GM23338 (cell line): ENCODE measurements around the gene GPR162. TPM values are rescaled to one million over a fixed set of nuclear protein-coding genes. Genes with fewer than 3 reads are reported as not detected.

Experiments used
- ATAC-seq: fragments of 200-7000 bp; cut with Tn5 transposase; 3 replicates; pipeline ENCODE4 v1.9.1; 2020
- DNase-seq: peaks from one replicate; pipeline ENCODE4 v3.0.0-alpha.2; 2015; ENCODE audit warnings: low spot score
- H2AFZ ChIP-seq: fragments of 200-600 bp; sonication (generic); 2 replicates; pipeline ENCODE4 v1.8.0; 2016; ENCODE audit warnings: antibody characterized with exemption, mild to moderate bottlenecking, moderate library complexity
- H3F3A ChIP-seq: fragments of 200-600 bp; sonication (generic); replicated peaks from 2 replicates; pipeline ENCODE4 v1.8.0; 2017; ENCODE audit warnings: antibody characterized with exemption, mixed run types, low read depth
- H3K27ac ChIP-seq: fragments of 200-600 bp; sonication (generic); 2 replicates; pipeline ENCODE4 v1.6.1; 2016; ENCODE audit warnings: low read depth
- H3K27me3 ChIP-seq: fragments of 200-600 bp; sonication (generic); 2 replicates; pipeline ENCODE4 v1.8.0; 2016; ENCODE audit warnings: mild to moderate bottlenecking, mixed run types, moderate library complexity; ENCODE audit not compliant: insufficient read depth
- H3K36me3 ChIP-seq: fragments of 200-600 bp; sonication (generic); 2 replicates; pipeline ENCODE4 v1.8.0; 2016; ENCODE audit warnings: mild to moderate bottlenecking; ENCODE audit not compliant: insufficient read depth
- H3K4me1 ChIP-seq: fragments of 200-600 bp; sonication (generic); 2 replicates; pipeline ENCODE4 v1.8.0; 2016; ENCODE audit warnings: mild to moderate bottlenecking, moderate library complexity; ENCODE audit not compliant: insufficient read depth
- H3K4me2 ChIP-seq: fragments of 200-600 bp; sonication (generic); 2 replicates; pipeline ENCODE4 v1.7.1; 2017; ENCODE audit warnings: mixed run types
- H3K4me3 ChIP-seq: fragments of 200-600 bp; sonication (generic); 2 replicates; pipeline ENCODE4 v1.6.1; 2016; ENCODE audit warnings: mixed run types
- H3K79me2 ChIP-seq: fragments of 200-600 bp; sonication (generic); replicated peaks from 2 replicates; pipeline ENCODE4 v1.8.0; 2017; ENCODE audit warnings: mild to moderate bottlenecking; ENCODE audit not compliant: insufficient read depth
- H3K9me2 ChIP-seq: fragments of 200-600 bp; sonication (generic); 2 replicates; pipeline ENCODE4 v1.8.0; 2017; ENCODE audit not compliant: insufficient read depth
- H4K20me1 ChIP-seq: fragments of 200-600 bp; sonication (generic); replicated peaks from 2 replicates; pipeline ENCODE4 v1.8.0; 2017; ENCODE audit warnings: mild to moderate bottlenecking; ENCODE audit not compliant: insufficient read depth
- H3K27ac Mint-ChIP-seq: 2 replicates; pipeline ENCODE4 v1.8.0; 2020; ENCODE audit warnings: inconsistent platforms, mild to moderate bottlenecking, moderate library complexity, mixed read lengths
- H3K27me3 Mint-ChIP-seq: 3 replicates; pipeline ENCODE4 v1.8.0; 2022; ENCODE audit warnings: low read depth, mild to moderate bottlenecking, moderate library complexity, mixed read lengths, inconsistent platforms; ENCODE audit not compliant: insufficient read depth, poor library complexity
- H3K36me3 Mint-ChIP-seq: 3 replicates; pipeline ENCODE4 v1.8.0; 2021; ENCODE audit warnings: low read depth, mild to moderate bottlenecking, inconsistent platforms, moderate library complexity, mixed read lengths
- H3K4me1 Mint-ChIP-seq: 3 replicates; pipeline ENCODE4 v1.8.0; 2020; ENCODE audit warnings: mild to moderate bottlenecking, inconsistent platforms, mixed read lengths
- H3K4me3 Mint-ChIP-seq: 3 replicates; pipeline ENCODE4 v1.8.0; 2021; ENCODE audit warnings: moderate library complexity, mild to moderate bottlenecking, inconsistent platforms, mixed read lengths
- H3K9me3 Mint-ChIP-seq: 3 replicates; pipeline ENCODE4 v1.8.0; 2020; ENCODE audit warnings: moderate library complexity, mild to moderate bottlenecking, inconsistent platforms, mixed read lengths
- CREB1 ChIP-seq: fragments of 250-450 bp; sonication (Bioruptor Pico); IDR thresholded peaks from 2 replicates; pipeline ENCODE4 v1.5.0; 2020; ENCODE audit warnings: low read depth, mild to moderate bottlenecking, moderate library complexity
- JUNB ChIP-seq: IDR thresholded peaks from one replicate; pipeline ENCODE4 v1.6.1; 2016; ENCODE audit warnings: antibody characterized with exemption; ENCODE audit not compliant: unreplicated experiment
- POLR2AphosphoS5 ChIP-seq: IDR thresholded peaks from 2 replicates; pipeline ENCODE4 v1.6.1; 2016; ENCODE audit warnings: antibody characterized with exemption, low read depth
- ZNF114 ChIP-seq: fragments of 250-450 bp; sonication (Bioruptor Pico); IDR thresholded peaks from 2 replicates; pipeline ENCODE4 v1.5.0; 2020; ENCODE audit warnings: mild to moderate bottlenecking, moderate library complexity
- polyA plus RNA-seq: library from polyadenylated mRNA; unstranded; fragments of >200 nt; fragmentation: Nextera tagmentation; extraction: Ambion mirVana; gene quantifications from 2 replicates; pipeline ENCODE4 v1.2.1, GENCODE V29; 2016
- total RNA-seq: library from RNA; depleted of rRNA; stranded (reverse); fragments of >200 nt; shearing (Covaris generic); gene quantifications from 2 replicates; pipeline ENCODE4 v1.2.3, GENCODE V29; 2014
- TF ChIP-seq, protein P1 (sequence below): fragments of 250-450 bp; sonication (Bioruptor Pico); IDR thresholded peaks from 2 replicates; pipeline ENCODE4 v1.5.0; 2020; ENCODE audit warnings: mild to moderate bottlenecking, moderate library complexity
- TF ChIP-seq, protein P2 (sequence below): IDR thresholded peaks from one replicate; pipeline ENCODE4 v1.6.1; 2018; ENCODE audit warnings: antibody characterized with exemption; ENCODE audit not compliant: unreplicated experiment

GPR162 gene
- total and polyA plus RNA-seq, 2 experiments from 2014 or later, result 4.7 to 5.0 TPM

DNA sequence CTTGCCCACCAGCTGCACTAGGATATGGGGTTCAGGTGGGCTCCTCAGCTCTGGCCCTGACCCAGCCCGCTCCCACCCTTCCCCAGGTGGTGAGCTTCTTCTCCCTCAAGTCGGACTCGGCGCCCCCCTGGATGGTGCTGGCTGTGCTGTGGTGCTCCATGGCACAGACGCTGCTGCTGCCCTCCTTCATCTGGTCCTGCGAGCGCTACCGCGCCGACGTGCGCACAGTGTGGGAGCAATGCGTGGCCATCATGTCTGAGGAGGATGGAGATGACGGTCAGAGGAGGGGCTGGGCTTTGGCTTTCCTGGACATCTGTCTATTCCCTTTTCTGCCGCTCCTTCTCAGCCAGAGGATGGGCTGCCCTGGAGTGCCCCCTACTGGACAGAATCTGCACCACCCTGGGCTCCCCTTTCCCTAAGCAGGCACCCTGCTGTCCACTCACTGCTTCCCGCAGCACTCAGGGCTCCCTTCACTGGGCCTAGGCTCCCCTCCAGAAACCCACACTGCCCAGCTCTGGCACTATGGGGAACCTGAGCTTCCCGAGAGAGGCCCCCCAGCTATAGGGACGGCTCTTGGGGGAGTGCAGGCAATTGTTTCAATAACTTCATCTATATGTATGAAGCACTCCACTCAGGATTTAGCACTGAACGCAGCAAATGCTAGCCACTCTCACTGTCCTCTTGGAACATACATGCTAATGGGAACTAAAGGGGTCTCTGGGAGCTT, 3.9 kb downstream of the GPR162 start (continued):
- TF ChIP-seq, protein P1, sequence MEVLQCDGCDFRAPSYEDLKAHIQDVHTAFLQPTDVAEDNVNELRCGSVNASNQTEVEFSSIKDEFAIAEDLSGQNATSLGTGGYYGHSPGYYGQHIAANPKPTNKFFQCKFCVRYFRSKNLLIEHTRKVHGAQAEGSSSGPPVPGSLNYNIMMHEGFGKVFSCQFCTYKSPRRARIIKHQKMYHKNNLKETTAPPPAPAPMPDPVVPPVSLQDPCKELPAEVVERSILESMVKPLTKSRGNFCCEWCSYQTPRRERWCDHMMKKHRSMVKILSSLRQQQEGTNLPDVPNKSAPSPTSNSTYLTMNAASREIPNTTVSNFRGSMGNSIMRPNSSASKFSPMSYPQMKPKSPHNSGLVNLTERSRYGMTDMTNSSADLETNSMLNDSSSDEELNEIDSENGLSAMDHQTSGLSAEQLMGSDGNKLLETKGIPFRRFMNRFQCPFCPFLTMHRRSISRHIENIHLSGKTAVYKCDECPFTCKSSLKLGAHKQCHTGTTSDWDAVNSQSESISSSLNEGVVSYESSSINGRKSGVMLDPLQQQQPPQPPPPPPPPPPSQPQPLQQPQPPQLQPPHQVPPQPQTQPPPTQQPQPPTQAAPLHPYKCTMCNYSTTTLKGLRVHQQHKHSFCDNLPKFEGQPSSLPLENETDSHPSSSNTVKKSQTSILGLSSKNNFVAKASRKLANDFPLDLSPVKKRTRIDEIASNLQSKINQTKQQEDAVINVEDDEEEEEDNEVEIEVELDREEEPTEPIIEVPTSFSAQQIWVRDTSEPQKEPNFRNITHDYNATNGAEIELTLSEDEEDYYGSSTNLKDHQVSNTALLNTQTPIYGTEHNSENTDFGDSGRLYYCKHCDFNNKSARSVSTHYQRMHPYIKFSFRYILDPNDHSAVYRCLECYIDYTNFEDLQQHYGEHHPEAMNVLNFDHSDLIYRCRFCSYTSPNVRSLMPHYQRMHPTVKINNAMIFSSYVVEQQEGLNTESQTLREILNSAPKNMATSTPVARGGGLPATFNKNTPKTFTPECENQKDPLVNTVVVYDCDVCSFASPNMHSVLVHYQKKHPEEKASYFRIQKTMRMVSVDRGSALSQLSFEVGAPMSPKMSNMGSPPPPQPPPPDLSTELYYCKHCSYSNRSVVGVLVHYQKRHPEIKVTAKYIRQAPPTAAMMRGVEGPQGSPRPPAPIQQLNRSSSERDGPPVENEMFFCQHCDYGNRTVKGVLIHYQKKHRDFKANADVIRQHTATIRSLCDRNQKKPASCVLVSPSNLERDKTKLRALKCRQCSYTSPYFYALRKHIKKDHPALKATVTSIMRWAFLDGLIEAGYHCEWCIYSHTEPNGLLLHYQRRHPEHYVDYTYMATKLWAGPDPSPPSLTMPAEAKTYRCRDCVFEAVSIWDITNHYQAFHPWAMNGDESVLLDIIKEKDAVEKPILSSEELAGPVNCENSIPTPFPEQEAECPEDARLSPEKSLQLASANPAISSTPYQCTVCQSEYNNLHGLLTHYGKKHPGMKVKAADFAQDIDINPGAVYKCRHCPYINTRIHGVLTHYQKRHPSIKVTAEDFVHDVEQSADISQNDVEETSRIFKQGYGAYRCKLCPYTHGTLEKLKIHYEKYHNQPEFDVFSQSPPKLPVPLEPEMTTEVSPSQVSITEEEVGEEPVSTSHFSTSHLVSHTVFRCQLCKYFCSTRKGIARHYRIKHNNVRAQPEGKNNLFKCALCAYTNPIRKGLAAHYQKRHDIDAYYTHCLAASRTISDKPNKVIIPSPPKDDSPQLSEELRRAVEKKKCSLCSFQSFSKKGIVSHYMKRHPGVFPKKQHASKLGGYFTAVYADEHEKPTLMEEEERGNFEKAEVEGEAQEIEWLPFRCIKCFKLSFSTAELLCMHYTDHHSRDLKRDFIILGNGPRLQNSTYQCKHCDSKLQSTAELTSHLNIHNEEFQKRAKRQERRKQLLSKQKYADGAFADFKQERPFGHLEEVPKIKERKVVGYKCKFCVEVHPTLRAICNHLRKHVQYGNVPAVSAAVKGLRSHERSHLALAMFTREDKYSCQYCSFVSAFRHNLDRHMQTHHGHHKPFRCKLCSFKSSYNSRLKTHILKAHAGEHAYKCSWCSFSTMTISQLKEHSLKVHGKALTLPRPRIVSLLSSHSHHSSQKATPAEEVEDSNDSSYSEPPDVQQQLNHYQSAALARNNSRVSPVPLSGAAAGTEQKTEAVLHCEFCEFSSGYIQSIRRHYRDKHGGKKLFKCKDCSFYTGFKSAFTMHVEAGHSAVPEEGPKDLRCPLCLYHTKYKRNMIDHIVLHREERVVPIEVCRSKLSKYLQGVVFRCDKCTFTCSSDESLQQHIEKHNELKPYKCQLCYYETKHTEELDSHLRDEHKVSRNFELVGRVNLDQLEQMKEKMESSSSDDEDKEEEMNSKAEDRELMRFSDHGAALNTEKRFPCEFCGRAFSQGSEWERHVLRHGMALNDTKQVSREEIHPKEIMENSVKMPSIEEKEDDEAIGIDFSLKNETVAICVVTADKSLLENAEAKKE (CRISPR knock-in tag), result no peak
- TF ChIP-seq POLR2AphosphoS5, result 0 out of 2 replicates have a peak, but pooled peaks have one; percentile 14

DNA sequence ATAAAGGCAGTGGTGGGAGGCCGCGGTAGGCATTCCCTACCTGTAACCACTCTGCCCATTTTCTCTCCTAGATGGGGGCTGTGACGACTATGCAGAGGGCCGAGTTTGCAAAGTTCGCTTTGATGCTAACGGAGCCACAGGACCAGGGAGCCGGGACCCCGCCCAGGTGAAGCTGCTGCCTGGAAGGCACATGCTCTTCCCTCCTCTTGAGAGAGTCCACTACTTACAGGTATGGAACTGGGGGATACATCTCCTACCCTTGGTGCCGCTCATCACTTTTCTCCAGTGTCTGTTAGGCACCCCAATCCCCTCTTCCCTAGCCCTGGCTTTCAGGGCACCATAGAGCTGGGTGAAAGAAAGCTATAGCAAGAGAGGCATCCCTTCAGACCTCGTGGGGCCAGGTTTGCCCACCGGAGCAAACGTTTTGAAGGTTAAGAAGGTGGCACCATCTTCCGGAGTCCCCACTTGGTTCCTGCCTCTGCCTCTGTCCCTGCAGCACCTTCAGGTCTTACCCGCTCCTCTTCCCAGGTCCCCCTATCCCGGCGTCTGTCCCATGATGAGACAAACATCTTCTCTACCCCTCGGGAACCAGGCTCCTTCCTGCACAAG, 4.6 kb downstream of the GPR162 start:
- Histone ChIP-seq H2AFZ (no peak overlapping the region), H3K4me1 (peaks cover 40% of the 10 kb centered on the region), H3K9me2 (no peaks in the 10 kb centered on the region), H3K27me3 (peaks cover 46% of the 10 kb centered on the region), H3K79me2 (peaks cover 9% of the 10 kb centered on the region), H3K4me2 (peak overlapping the region; percentile 88; the same call in 1 of the 2 replicates), H3K36me3 (0 out of 2 replicates have a peak, but pooled peaks cover 3% of the 10 kb centered on the region), H3F3A (peaks cover 17% of the 10 kb centered on the region), H3K27ac (no peak overlapping the region), H3K4me3 (no peak overlapping the region), H4K20me1 (no peaks in the 10 kb centered on the region)
- Mint-ChIP-seq H3K4me1 (peaks cover 53% of the 10 kb centered on the region), H3K36me3 (peaks cover 21% of the 10 kb centered on the region), H3K27me3 (peaks cover 23% of the 10 kb centered on the region), H3K9me3 (no peaks in the 10 kb centered on the region), H3K4me3 (no peak overlapping the region; the same call in 2 of the 3 replicates), H3K27ac (no peak overlapping the region)
- DNase-seq (no peak), ATAC-seq (no peak)
- TF ChIP-seq JUNB (no peak), CREB1 (CRISPR knock-in tag) (no peak), ZNF114 (no peak), POLR2AphosphoS5 (no peak)
- TF ChIP-seq, protein P2, sequence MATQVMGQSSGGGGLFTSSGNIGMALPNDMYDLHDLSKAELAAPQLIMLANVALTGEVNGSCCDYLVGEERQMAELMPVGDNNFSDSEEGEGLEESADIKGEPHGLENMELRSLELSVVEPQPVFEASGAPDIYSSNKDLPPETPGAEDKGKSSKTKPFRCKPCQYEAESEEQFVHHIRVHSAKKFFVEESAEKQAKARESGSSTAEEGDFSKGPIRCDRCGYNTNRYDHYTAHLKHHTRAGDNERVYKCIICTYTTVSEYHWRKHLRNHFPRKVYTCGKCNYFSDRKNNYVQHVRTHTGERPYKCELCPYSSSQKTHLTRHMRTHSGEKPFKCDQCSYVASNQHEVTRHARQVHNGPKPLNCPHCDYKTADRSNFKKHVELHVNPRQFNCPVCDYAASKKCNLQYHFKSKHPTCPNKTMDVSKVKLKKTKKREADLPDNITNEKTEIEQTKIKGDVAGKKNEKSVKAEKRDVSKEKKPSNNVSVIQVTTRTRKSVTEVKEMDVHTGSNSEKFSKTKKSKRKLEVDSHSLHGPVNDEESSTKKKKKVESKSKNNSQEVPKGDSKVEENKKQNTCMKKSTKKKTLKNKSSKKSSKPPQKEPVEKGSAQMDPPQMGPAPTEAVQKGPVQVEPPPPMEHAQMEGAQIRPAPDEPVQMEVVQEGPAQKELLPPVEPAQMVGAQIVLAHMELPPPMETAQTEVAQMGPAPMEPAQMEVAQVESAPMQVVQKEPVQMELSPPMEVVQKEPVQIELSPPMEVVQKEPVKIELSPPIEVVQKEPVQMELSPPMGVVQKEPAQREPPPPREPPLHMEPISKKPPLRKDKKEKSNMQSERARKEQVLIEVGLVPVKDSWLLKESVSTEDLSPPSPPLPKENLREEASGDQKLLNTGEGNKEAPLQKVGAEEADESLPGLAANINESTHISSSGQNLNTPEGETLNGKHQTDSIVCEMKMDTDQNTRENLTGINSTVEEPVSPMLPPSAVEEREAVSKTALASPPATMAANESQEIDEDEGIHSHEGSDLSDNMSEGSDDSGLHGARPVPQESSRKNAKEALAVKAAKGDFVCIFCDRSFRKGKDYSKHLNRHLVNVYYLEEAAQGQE, result no peak
